Endodermal cell (in vitro differentiated cells): ENCODE data around the gene OR51M1. TPM values are rescaled to one million over a fixed set of nuclear protein-coding genes. Genes with fewer than 3 reads are reported as not detected.
A peak's percentile ranks its signal among the peaks of the same experiment; 100 is the strongest.

Source experiments
- DNase-seq: peaks from one replicate; pipeline ENCODE4 v3.0.0-alpha.2; 2017
- H3K27ac ChIP-seq: 2 replicates; pipeline ENCODE4 v1.5.1; 2013; ENCODE audit warnings: mild to moderate bottlenecking, low read depth, low read length, moderate library complexity
- H3K27me3 ChIP-seq: 2 replicates; pipeline ENCODE4 v1.6.1; 2013; ENCODE audit warnings: mild to moderate bottlenecking, low read length, moderate library complexity; ENCODE audit not compliant: insufficient read depth, control insufficient read depth, poor library complexity, severe bottlenecking
- H3K36me3 ChIP-seq: 2 replicates; pipeline ENCODE4 v1.7.0; 2013; ENCODE audit warnings: mild to moderate bottlenecking, low read length, moderate library complexity; ENCODE audit not compliant: control insufficient read depth, insufficient read depth
- H3K4me1 ChIP-seq: one replicate; pipeline ENCODE4 v1.7.0; 2013; ENCODE audit warnings: low read length; ENCODE audit not compliant: control insufficient read depth, insufficient read depth
- H3K4me3 ChIP-seq: 2 replicates; pipeline ENCODE4 v1.5.1; 2013; ENCODE audit warnings: mild to moderate bottlenecking, low read length, moderate library complexity
- H3K9ac ChIP-seq: 2 replicates; pipeline ENCODE4 v1.6.1; 2013; ENCODE audit warnings: mild to moderate bottlenecking, low read length, moderate library complexity; ENCODE audit not compliant: poor library complexity, severe bottlenecking; ENCODE audit errors: extremely low read depth
- H3K9me3 ChIP-seq: 2 replicates; pipeline ENCODE4 v1.6.1; 2013; ENCODE audit warnings: mild to moderate bottlenecking, low read length, moderate library complexity; ENCODE audit not compliant: control insufficient read depth
- H3K27ac Mint-ChIP-seq: 2 replicates; pipeline ENCODE4 v1.8.0; 2020; ENCODE audit warnings: mixed read lengths
- H3K27me3 Mint-ChIP-seq: 2 replicates; pipeline ENCODE4 v1.8.0; 2021; ENCODE audit warnings: mild to moderate bottlenecking, mixed read lengths; ENCODE audit not compliant: insufficient read depth
- H3K36me3 Mint-ChIP-seq: 2 replicates; pipeline ENCODE4 v1.8.0; 2020; ENCODE audit warnings: low read depth, mixed read lengths
- H3K4me1 Mint-ChIP-seq: 2 replicates; pipeline ENCODE4 v1.8.0; 2020; ENCODE audit warnings: mixed read lengths
- H3K4me3 Mint-ChIP-seq: 2 replicates; pipeline ENCODE4 v1.8.0; 2020; ENCODE audit warnings: mild to moderate bottlenecking, moderate library complexity, mixed read lengths
- H3K9me3 Mint-ChIP-seq: 2 replicates; pipeline ENCODE4 v1.8.0; 2020; ENCODE audit warnings: mild to moderate bottlenecking, mixed read lengths
- CTCF ChIP-seq: fragments of 200-600 bp; sonication (generic); conservative IDR thresholded peaks from 2 replicates; pipeline ENCODE4 v1.5.0; 2021; ENCODE audit warnings: antibody characterized with exemption, mild to moderate bottlenecking
- WGBS, 2 experiments: methylation state at CpG; one replicate each; pipeline versions ENCODE4 v1.1.5 to v1.1.7; 2013; ENCODE audit warnings: missing lambda C conversion rate in 2 of 2, mixed read lengths in 1 of 2; ENCODE audit not compliant: insufficient coverage in 1 of 2, insufficient read length in 1 of 2; 5-methylcytosine and 5-hydroxymethylcytosine counted together
- total RNA-seq, 2 donors: library from RNA; stranded (reverse); fragmentation: NEBNext Ultra II Directional in 1 of 2; extraction: Animal tissue kit (Norgen Biotek cat#: 25700) in 1 of 2; gene quantifications; 2 replicates in 1 of 2; 3 replicates in 1 of 2; pipeline ENCODE4 v1.2.1, GENCODE V29; 2021

The OR51M1 gene
- total RNA-seq, 2 donors from 2014 or later = 0.55 to 1.1 TPM

GRCh38 chr11:5398936-5399335 lies 15.3 kb downstream of the OR51M1 start:
- H3K9me3 Mint-ChIP-seq = peaks cover 13% of the 10 kb centered on the region

GRCh38 chr11:5405173-5405572 lies 21.6 kb downstream of the OR51M1 start:
- H3K4me1 ChIP-seq = no peaks in the 10 kb centered on the region
- H3K36me3 Mint-ChIP-seq = no peaks in the 10 kb centered on the region
- no peak overlapping the region for H3K27ac ChIP-seq
- no peaks in the 10 kb centered on the region for H3K27me3 ChIP-seq
- no peak overlapping the region for H3K27ac Mint-ChIP-seq
- no peak overlapping the region for H3K4me3 ChIP-seq
- peaks cover 2% of the 10 kb centered on the region for H3K9me3 Mint-ChIP-seq
- no peak for DNase-seq
- no peaks in the 10 kb centered on the region for H3K27me3 Mint-ChIP-seq
- H3K9ac ChIP-seq = no peak overlapping the region
- H3K4me1 Mint-ChIP-seq = peaks cover 9% of the 10 kb centered on the region
- no peak overlapping the region for H3K4me3 Mint-ChIP-seq
- H3K36me3 ChIP-seq = no peaks in the 10 kb centered on the region
- no peaks in the 10 kb centered on the region for H3K9me3 ChIP-seq
- TF ChIP-seq CTCF = no peak

More at GRCh38 chr11:5398936-5399335, 15.3 kb downstream of the OR51M1 start:
- no peaks in the 10 kb centered on the region for H3K36me3 ChIP-seq
- no peaks in the 10 kb centered on the region for H3K4me1 ChIP-seq
- no peak for TF ChIP-seq CTCF
- H3K4me3 ChIP-seq = no peak overlapping the region
- Mint-ChIP-seq H3K4me3 (no peak overlapping the region), H3K27me3 (peaks cover 3% of the 10 kb centered on the region), H3K27ac (no peak overlapping the region), H3K36me3 (no peaks in the 10 kb centered on the region), H3K4me1 (peaks cover 43% of the 10 kb centered on the region)
- no peaks in the 10 kb centered on the region for H3K9me3 ChIP-seq
- no peak for DNase-seq
- H3K9ac ChIP-seq = no peak overlapping the region
- H3K27me3 ChIP-seq = peaks cover 17% of the 10 kb centered on the region
- no peak overlapping the region for H3K27ac ChIP-seq

GRCh38 chr11:5420993-5421392 lies 37.4 kb downstream of the OR51M1 start:
- peak; percentile 62 for DNase-seq
- Histone ChIP-seq H3K27ac (no peak overlapping the region), H3K4me1 (peaks cover 8% of the 10 kb centered on the region), H3K9me3 (no peaks in the 10 kb centered on the region), H3K4me3 (no peak overlapping the region), H3K36me3 (no peaks in the 10 kb centered on the region), H3K27me3 (no peaks in the 10 kb centered on the region), H3K9ac (no peak overlapping the region)
- Mint-ChIP-seq H3K4me1 (peaks cover 28% of the 10 kb centered on the region), H3K36me3 (peaks cover 6% of the 10 kb centered on the region), H3K27me3 (no peaks in the 10 kb centered on the region), H3K9me3 (peaks cover 24% of the 10 kb centered on the region), H3K27ac (no peak overlapping the region), H3K4me3 (no peak overlapping the region)
- 73 to 79% methylated on average over 3 to 5 of the region's 5 CpGs for WGBS, 2 experiments
- TF ChIP-seq CTCF = peak; percentile 66
